Cardiac muscle cell (in vitro differentiated cells and primary cell): Measurements from ENCODE around the gene ACO2. TPM values are rescaled to one million over a fixed set of nuclear protein-coding genes. Genes with fewer than 3 reads are reported as not detected.
"Not testable (repeated sequence)": the region's sequence is repeated elsewhere in the genome, so short reads cannot be mapped to it uniquely, and the experiment has no call there.

ENCODE experiments used
- DNase-seq, 2 donors: peaks; one replicate each; pipeline versions ENCODE4 v3.0.0 to v3.0.0-alpha.2; 2010 to 2017; ENCODE audit warnings: low read depth in 1 of 2, low spot score in 1 of 2
- H3K27ac ChIP-seq: fragments of 200-600 bp; sonication (generic); 2 replicates; pipeline ENCODE4 v1.5.1; 2016
- H3K27me3 ChIP-seq: fragments of 200-600 bp; sonication (generic); 2 replicates; pipeline ENCODE4 v1.6.0; 2016; ENCODE audit warnings: control low read depth
- H3K36me3 ChIP-seq: fragments of 200-600 bp; sonication (generic); 2 replicates; pipeline ENCODE4 v1.5.1; 2016; ENCODE audit warnings: control low read depth
- H3K4me1 ChIP-seq: fragments of 200-600 bp; sonication (generic); 2 replicates; pipeline ENCODE4 v1.8.1; 2017; ENCODE audit warnings: low read depth, mild to moderate bottlenecking, mixed run types
- H3K4me3 ChIP-seq: fragments of 200-600 bp; sonication (generic); 2 replicates; pipeline ENCODE4 v1.5.1; 2016; ENCODE audit warnings: mild to moderate bottlenecking
- H3K9me3 ChIP-seq: fragments of 200-600 bp; sonication (generic); 2 replicates; pipeline ENCODE4 v1.5.1; 2017; ENCODE audit warnings: low read depth, mild to moderate bottlenecking, control low read depth
- polyA plus RNA-seq: library from polyadenylated mRNA; unstranded; fragments of >200 nt; fragmentation: Nextera tagmentation; extraction: Ambion mirVana; gene quantifications from 2 replicates; pipeline ENCODE4 v1.2.1, GENCODE V29; 2016
- total RNA-seq: library from RNA; depleted of rRNA; stranded (reverse); fragments of >200 nt; gene quantifications from 2 replicates; pipeline ENCODE4 v1.2.3, GENCODE V29; 2016
- TF ChIP-seq, protein P1 (sequence below): IDR thresholded peaks from 2 replicates; pipeline ENCODE4 v1.5.1; 2012; ENCODE audit warnings: low read depth, mild to moderate bottlenecking, low read length

ACO2 gene
- total and polyA plus RNA-seq, 2 experiments from 2014 or later: 183 to 328 TPM

DNA sequence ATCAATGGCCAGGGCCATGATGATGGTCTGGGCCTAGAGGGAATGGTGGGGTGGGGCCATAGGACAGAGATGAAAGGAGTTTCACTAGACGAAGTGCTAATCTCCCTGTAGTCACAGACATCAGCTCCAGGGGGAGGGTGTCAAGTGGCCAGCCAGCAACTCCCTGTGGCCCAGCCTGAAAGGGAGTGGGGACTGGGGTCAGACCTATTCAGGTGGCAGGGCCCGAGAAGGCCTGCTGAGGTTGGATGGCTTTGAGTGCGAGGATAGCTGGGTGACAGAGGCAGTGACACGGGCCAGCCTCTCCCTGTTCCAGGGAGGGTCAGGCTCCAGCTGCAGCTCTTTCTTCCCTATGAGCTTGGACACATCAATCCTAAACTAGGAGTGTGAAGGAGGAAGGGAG is 33.4 kb upstream of the ACO2 start:
- Histone ChIP-seq H3K4me3 (no peak overlapping the region), H3K9me3 (no peaks in the 10 kb centered on the region), H3K4me1 (peaks cover 12% of the 10 kb centered on the region), H3K27ac (no peak overlapping the region), H3K27me3 (no peaks in the 10 kb centered on the region), H3K36me3 (peaks cover 25% of the 10 kb centered on the region)
- DNase-seq: no peak
- TF ChIP-seq, protein P1, sequence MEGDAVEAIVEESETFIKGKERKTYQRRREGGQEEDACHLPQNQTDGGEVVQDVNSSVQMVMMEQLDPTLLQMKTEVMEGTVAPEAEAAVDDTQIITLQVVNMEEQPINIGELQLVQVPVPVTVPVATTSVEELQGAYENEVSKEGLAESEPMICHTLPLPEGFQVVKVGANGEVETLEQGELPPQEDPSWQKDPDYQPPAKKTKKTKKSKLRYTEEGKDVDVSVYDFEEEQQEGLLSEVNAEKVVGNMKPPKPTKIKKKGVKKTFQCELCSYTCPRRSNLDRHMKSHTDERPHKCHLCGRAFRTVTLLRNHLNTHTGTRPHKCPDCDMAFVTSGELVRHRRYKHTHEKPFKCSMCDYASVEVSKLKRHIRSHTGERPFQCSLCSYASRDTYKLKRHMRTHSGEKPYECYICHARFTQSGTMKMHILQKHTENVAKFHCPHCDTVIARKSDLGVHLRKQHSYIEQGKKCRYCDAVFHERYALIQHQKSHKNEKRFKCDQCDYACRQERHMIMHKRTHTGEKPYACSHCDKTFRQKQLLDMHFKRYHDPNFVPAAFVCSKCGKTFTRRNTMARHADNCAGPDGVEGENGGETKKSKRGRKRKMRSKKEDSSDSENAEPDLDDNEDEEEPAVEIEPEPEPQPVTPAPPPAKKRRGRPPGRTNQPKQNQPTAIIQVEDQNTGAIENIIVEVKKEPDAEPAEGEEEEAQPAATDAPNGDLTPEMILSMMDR: no peak

DNA sequence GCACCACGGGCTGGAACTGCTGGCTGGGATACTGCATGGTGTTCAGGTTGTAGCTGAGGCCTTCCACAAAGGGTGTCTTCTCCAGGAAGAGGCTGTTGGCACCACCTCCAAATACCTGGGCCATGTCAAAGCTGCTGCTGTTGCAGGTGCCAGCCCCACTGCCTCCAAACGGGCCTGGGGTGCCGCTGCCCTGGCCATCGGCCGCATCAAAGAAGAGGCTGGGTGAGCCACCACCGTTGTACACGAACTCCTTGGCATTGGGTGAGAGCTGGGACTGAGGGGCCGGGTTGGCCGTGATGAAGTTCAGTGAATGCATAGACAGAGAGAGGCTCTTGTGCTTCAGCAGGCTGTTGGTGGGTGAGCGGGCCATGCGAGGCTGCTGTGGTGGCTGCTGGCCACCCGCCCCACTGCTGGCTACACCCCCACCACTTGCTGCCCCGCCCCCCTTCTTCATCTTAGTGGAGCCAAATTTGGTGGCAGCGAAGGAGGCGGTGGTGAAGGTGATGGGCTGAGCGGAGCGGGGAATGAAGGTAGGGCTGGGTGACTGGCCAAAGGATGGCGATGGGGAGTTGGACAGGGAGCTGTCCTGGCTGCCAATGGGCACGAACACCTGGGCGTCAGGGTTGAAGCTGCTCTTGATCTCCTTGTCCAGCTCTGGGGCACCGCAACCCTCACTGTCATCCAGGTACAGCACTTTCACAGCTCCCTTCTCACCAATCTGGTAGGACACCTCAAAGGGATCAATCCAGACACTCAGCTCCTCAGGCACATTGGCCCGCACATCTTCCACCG is 32.4 kb upstream of the ACO2 start:
- no peaks in the 10 kb centered on the region for H3K9me3 ChIP-seq
- no peak overlapping the region for H3K4me3 ChIP-seq
- peaks cover 12% of the 10 kb centered on the region for H3K4me1 ChIP-seq
- H3K27me3 ChIP-seq: no peaks in the 10 kb centered on the region
- no peak overlapping the region for H3K27ac ChIP-seq
- DNase-seq: no peak
- H3K36me3 ChIP-seq: peaks cover 25% of the 10 kb centered on the region
- TF ChIP-seq, protein P1: no peak

DNA sequence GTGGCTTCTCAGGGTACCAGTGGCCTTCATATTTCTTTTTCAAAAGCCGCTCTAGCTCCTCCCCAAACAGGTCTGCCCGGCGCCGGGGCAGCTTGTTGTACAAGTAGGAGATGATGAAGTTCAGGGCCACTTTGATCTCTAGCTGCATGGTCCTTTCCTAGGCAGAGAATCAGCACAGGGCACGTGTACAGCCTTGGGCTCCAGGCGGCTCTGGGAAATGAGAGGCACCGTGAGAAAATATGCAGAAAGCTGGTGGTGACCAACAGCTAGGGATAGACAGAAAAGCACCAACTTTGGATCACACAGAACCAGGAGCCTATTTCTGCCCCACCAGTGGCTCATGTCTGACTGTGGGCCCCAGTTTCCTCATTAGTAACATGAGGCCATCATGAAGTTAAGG is 31.7 kb upstream of the ACO2 start:
- Histone ChIP-seq H3K27ac (no peak overlapping the region), H3K9me3 (no peaks in the 10 kb centered on the region), H3K4me1 (peaks cover 13% of the 10 kb centered on the region), H3K36me3 (peaks cover 25% of the 10 kb centered on the region), H3K27me3 (no peaks in the 10 kb centered on the region), H3K4me3 (no peak overlapping the region)
- DNase-seq: no peak
- TF ChIP-seq, protein P1: no peak

DNA sequence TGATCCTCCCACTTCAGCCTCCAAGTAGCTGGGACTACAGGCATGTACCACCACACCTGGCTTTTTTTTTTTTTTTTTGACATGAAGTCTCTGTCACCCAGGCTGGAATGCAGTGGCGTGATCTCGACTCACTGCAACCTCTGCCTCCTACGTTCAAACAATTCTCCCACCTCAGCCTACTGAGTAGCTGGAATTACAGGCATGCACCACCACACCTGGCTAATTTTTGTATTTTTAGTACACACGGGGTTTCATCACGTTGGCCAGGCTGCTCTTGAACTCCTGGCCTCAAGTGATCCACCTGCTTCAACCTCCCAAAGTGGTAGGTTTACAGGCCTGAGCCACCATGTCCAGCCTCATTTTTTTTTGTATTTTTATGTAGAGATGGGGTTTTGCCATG is 28.4 kb upstream of the ACO2 start:
- not testable (repeated sequence) for H3K4me3 ChIP-seq, DNase-seq, H3K27me3 ChIP-seq, H3K9me3 ChIP-seq
- H3K27ac ChIP-seq: peak overlapping the region; percentile 10
- peaks cover 19% of the 10 kb centered on the region for H3K4me1 ChIP-seq
- peaks cover 20% of the 10 kb centered on the region for H3K36me3 ChIP-seq

DNA sequence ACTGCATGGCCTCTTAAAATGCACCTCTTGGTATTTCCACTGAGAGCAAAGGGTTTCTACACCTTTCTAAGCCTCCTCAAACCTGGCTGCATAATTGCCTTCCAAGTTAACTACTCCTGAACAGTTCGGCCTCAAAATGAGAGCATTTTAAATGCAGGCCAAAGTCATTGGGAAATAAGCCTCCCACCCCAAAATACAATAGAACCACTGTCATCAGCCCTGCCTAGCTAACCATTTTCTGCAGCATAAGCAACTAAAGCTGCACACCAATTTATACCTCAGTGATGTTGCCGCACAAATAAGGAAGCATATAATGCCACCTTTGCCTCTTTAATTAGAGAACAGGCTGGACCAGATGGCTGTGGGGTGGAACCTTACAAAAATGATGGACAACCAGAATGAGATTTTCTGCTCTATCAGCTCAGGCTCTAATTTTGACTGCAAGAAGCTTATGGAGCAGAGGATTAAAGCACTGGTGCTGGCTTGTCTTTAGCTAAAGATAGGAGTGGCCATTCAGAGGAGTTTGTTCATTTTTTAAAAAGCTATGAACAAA is 26.6 kb upstream of the ACO2 start:
- no peak for DNase-seq
- no peak overlapping the region for H3K4me3 ChIP-seq
- peaks cover 19% of the 10 kb centered on the region for H3K4me1 ChIP-seq
- no peak overlapping the region for H3K27ac ChIP-seq
- peaks cover 5% of the 10 kb centered on the region for H3K36me3 ChIP-seq
- TF ChIP-seq, protein P1: no peak
- no peaks in the 10 kb centered on the region for H3K9me3 ChIP-seq
- no peaks in the 10 kb centered on the region for H3K27me3 ChIP-seq
